OCI-LY7 (cell line): ENCODE data around the gene HSD17B3. TPM values are rescaled to one million over a fixed set of nuclear protein-coding genes. Genes with fewer than 3 reads are reported as not detected.
A peak's percentile ranks its signal among the peaks of the same experiment; 100 is the strongest.

Source experiments
- BruUV-seq: library from RNA; stranded (reverse); fragments of 400-500 nt; replicated peaks from 2 replicates; lab custom pipeline; 2021; lab: Mats Ljungman, UMichigan
- CTCF ChIA-PET: fragments of 300-600 bp; sonication (Branson Sonifier 250); formaldehyde crosslinking; loops from one replicate; lab custom pipeline; 2022; ENCODE audit warnings: antibody characterized with exemption; ENCODE audit not compliant: unreplicated experiment; lab: Charles Lee
- POLR2A ChIA-PET: fragments of 300-600 bp; sonication (Branson Sonifier 250); formaldehyde crosslinking; loops from one replicate; lab custom pipeline; 2022; ENCODE audit warnings: antibody characterized with exemption; lab: Charles Lee
- DNase-seq: peaks from one replicate; pipeline ENCODE4 v3.0.0-alpha.2; 2015; ENCODE audit warnings: low spot score
- H2AFZ ChIP-seq: fragments of 200-600 bp; sonication (generic), shearing (Covaris generic); 2 replicates; pipeline ENCODE4 v1.6.1; 2014; ENCODE audit warnings: mild to moderate bottlenecking, antibody characterized with exemption, low read length, moderate library complexity
- H3K27ac ChIP-seq: fragments of 200-600 bp; sonication (generic); 2 replicates; pipeline ENCODE4 v1.5.1; 2014; ENCODE audit warnings: mixed run types, low read depth, mild to moderate bottlenecking, moderate library complexity, low read length, inconsistent platforms; ENCODE audit not compliant: poor library complexity, severe bottlenecking
- H3K36me3 ChIP-seq: fragments of 200-600 bp; sonication (generic); 2 replicates; pipeline ENCODE4 v1.6.1; 2014; ENCODE audit warnings: mild to moderate bottlenecking, antibody characterized with exemption, low read length, moderate library complexity, mixed read lengths; ENCODE audit not compliant: insufficient read depth
- H3K4me1 ChIP-seq: fragments of 200-600 bp; sonication (generic); 2 replicates; pipeline ENCODE4 v1.5.1; 2014; ENCODE audit warnings: mild to moderate bottlenecking, low read length; ENCODE audit not compliant: insufficient read depth, poor library complexity, severe bottlenecking
- H3K4me2 ChIP-seq: fragments of 200-600 bp; sonication (generic); 2 replicates; pipeline ENCODE4 v1.6.1; 2014; ENCODE audit warnings: mild to moderate bottlenecking, low read length
- H3K4me3 ChIP-seq: fragments of 200-600 bp; sonication (generic); 2 replicates; pipeline ENCODE4 v1.5.1; 2014; ENCODE audit warnings: mild to moderate bottlenecking, low read depth, low read length; ENCODE audit not compliant: poor library complexity, severe bottlenecking
- H3K79me2 ChIP-seq: fragments of 200-600 bp; sonication (generic); 2 replicates; pipeline ENCODE4 v1.6.1; 2016; ENCODE audit warnings: low read depth, mild to moderate bottlenecking, low read length, moderate library complexity, mixed read lengths; ENCODE audit not compliant: insufficient read depth
- H3K9me2 ChIP-seq: fragments of 200-600 bp; sonication (generic); 2 replicates; pipeline ENCODE4 v1.6.1; 2016; ENCODE audit warnings: mild to moderate bottlenecking, low read length, mixed read lengths; ENCODE audit not compliant: insufficient read depth
- H3K9me3 ChIP-seq: fragments of 200-600 bp; sonication (generic); 2 replicates; pipeline ENCODE4 v1.6.1; 2014; ENCODE audit warnings: mild to moderate bottlenecking, mixed run types, low read length, mixed read lengths
- H4K20me1 ChIP-seq: fragments of 200-600 bp; sonication (generic); 2 replicates; pipeline ENCODE4 v1.6.1; 2014; ENCODE audit warnings: mild to moderate bottlenecking, antibody characterized with exemption, low read length, moderate library complexity, mixed read lengths; ENCODE audit not compliant: insufficient read depth
- CTCF ChIP-seq: fragments of 200-600 bp; sonication (generic); conservative IDR thresholded peaks from 2 replicates; pipeline ENCODE4 v1.5.1; 2014; ENCODE audit warnings: mild to moderate bottlenecking, antibody characterized with exemption, low read length, moderate library complexity, mixed read lengths
- EZH2phosphoT487 ChIP-seq: fragments of 200-600 bp; sonication (generic); IDR thresholded peaks from 2 replicates; pipeline ENCODE4 v1.6.1; 2018; ENCODE audit warnings: low read depth, borderline replicate concordance, mild to moderate bottlenecking, mixed run types, antibody characterized with exemption, low read length, moderate library complexity, mixed read lengths
- intact Hi-C: fragments of 100-400 bp; cut with micrococcal nuclease; formaldehyde crosslinking; loops from one replicate; pipeline ENCODE4 v1.10.0; 2022; ENCODE audit not compliant: unreplicated experiment
- total RNA-seq, 2 experiments: library from RNA; depleted of rRNA in 1 of 2; stranded (reverse); fragments of >200 nt in 1 of 2; shearing (Covaris generic) in 1 of 2; gene quantifications; 2 replicates each; pipeline ENCODE4 v1.2.3, GENCODE V29; 2014 to 2022

Gene HSD17B3
- total RNA-seq, 2 experiments from 2014 or later: not detected

- H3K36me3 ChIP-seq: 0 out of 2 replicates have a peak, but pooled peaks cover 3% of the 10 kb centered on the region
- DNase-seq: no peak
- ChIA-PET POLR2A (no interaction called here), CTCF (no interaction called here)
- intact Hi-C loops: no loop called here
- H3K9me2 ChIP-seq: no peaks in the 10 kb centered on the region
- no TSS peak for BruUV-seq
- TF ChIP-seq CTCF (no peak), EZH2phosphoT487 (no peak)
- H3K79me2 ChIP-seq: no peaks in the 10 kb centered on the region
- no peak overlapping the region for H2AFZ ChIP-seq
- H4K20me1 ChIP-seq: no peaks in the 10 kb centered on the region
- H3K27ac ChIP-seq: no peak overlapping the region
- H3K9me3 ChIP-seq: no peaks in the 10 kb centered on the region
- no peak overlapping the region for H3K4me2 ChIP-seq
- no peak overlapping the region for H3K4me3 ChIP-seq
- no peaks in the 10 kb centered on the region for H3K4me1 ChIP-seq
Observed at GRCh38 chr9:96348261-96348660, 46.3 kb upstream of the HSD17B3 start.

- BruUV-seq: no TSS peak
- Histone ChIP-seq H3K4me3 (no peak overlapping the region), H3K27ac (no peak overlapping the region), H3K36me3 (no peaks in the 10 kb centered on the region), H3K79me2 (no peaks in the 10 kb centered on the region), H3K4me1 (no peaks in the 10 kb centered on the region), H3K9me2 (no peaks in the 10 kb centered on the region), H2AFZ (no peak overlapping the region), H3K9me3 (no peaks in the 10 kb centered on the region), H3K4me2 (no peak overlapping the region), H4K20me1 (no peaks in the 10 kb centered on the region)
- POLR2A ChIA-PET: interaction anchor here (0.6 kb wide), 1 partner anchor 97 kb away, joined by 4 read pairs; no protein-coding TSS in a partner anchor
- TF ChIP-seq CTCF (no peak), EZH2phosphoT487 (no peak)
- CTCF ChIA-PET: no interaction called here
- DNase-seq: no peak
- intact Hi-C loops: no loop called here
Observed at GRCh38 chr9:96345551-96345950, 43.6 kb upstream of the HSD17B3 start.

GRCh38 chr9:96344458-96345180 lies 42.6 kb upstream of the HSD17B3 start:
- no peaks in the 10 kb centered on the region for H3K36me3 ChIP-seq
- H2AFZ ChIP-seq: no peak overlapping the region
- TF ChIP-seq EZH2phosphoT487: no peak
- no peak for TF ChIP-seq CTCF
- H3K4me3 ChIP-seq: no peak overlapping the region
- no peak overlapping the region for H3K27ac ChIP-seq
- ChIA-PET POLR2A (interaction anchor here (0.6 to 0.7 kb wide), 6 partner anchors 196 to 1397 kb away, joined by 3 to 6 read pairs (median 4); no protein-coding TSS in a partner anchor), CTCF (no interaction called here)
- no peaks in the 10 kb centered on the region for H3K4me1 ChIP-seq
- H3K9me3 ChIP-seq: no peaks in the 10 kb centered on the region
- no TSS peak for BruUV-seq
- H3K79me2 ChIP-seq: no peaks in the 10 kb centered on the region
- no peak overlapping the region for H3K4me2 ChIP-seq
- H3K9me2 ChIP-seq: no peaks in the 10 kb centered on the region
- intact Hi-C loops: no loop called here
- H4K20me1 ChIP-seq: no peaks in the 10 kb centered on the region
- peak; percentile 2 for DNase-seq
